Stimulated activated CD8-positive, alpha-beta memory T cell treated with anti-CD3 and anti-CD28 coated beads, Interleukin-12 subunit alpha, Interleukin-12 subunit beta, amount 100 ng/mL, for 1 hour (primary cell): ENCODE data around the gene TMEM175.

Experiments used
- DNase-seq: peaks from one replicate; pipeline ENCODE4 v3.0.0-alpha.2; 2020; ENCODE audit warnings: low read depth

The TMEM175 gene

DNA sequence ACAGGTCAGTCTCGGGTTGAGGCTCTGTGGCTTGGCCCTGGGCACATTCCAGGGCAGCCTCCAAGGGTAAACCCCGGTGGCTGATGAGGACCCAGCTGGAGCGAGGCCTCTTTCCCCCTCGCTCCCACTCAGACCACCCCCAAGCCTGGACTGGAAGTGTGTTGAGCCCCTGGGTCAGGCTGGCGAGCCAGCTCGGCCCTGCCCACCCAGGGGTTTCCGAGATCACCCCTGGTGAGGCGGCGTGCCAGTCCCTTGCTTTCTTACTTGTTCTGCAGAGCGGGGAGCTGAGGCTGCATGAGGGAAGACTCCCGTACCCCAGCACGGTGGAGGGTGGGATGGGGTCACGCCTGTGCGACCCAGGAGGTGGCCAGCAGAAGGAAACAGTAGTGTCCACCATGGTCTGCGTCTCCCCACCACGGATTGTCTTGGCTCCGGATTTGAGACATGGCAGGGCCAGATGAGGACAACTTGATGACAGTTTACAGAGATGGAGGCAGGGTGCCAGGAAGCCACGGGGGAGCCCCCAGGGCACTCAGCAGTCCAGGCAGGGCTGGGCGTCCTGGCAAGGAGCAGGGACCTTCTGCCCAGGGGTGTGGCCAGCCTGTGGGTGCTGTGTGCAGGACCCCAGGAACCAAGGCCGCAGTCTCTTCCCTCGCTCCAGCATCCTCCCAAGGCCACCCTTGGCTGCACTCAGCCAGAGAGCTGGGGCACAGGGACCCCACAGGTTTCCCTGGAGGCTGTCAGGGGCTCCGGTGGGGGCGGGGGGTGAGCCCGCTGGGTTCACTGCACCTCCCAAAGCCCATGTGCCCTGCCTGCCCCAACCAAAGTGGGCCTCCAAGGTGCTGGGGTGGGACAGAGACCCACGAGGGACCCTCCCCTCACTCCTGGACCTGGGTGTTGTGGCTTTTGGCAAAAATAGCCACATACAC, 72.6 kb downstream of the TMEM175 start:
- DNase-seq, result no peak

DNA sequence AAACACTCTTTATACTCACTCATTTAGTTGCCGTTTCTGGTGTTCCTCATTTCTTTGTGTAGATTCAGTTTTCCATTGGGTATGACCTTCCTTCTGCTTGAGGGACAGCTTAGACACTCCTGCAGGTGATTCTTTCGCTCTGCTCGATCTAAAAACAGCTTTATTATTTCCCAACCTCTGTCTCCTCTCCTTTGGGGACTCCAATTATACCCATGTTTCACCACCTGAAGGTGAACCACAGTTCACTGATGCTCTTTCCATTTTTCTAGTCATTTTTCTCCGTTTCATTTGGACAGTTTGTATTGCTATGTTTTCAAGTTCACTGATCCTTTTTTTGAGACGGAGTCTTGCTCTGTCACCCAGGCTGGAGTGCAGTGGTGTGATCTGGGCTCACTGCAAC, 74.6 kb downstream of the TMEM175 start:
- no peak for DNase-seq
